Measurements from ENCODE around the gene RBM39.
A peak's percentile ranks its signal among the peaks of the same experiment; 100 is the strongest.

RBM39 gene

GRCh38 chr20:35669221-35669620 is 72.8 kb downstream of the RBM39 start:
- no peak for DNase-seq (ENCODE audit: low spot score)

DNA sequence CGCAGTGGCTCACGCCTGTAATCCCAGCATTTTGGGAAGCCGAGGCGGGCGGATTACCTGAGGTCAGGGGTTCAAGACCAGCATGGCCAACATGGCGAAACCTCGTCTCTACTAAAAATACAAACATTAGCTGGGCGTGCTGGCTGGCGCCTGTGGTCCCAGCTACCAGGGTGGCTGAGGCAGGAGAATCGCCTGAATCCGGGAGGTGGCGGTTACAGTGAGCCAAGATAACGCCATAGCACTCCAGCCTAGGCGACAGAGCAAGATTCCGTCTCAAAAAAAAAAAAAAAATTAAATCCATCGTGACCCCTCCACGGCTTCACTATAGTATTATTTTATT is 76.1 kb downstream of the RBM39 start:
- no peak for DNase-seq (ENCODE audit: low spot score)

DNA sequence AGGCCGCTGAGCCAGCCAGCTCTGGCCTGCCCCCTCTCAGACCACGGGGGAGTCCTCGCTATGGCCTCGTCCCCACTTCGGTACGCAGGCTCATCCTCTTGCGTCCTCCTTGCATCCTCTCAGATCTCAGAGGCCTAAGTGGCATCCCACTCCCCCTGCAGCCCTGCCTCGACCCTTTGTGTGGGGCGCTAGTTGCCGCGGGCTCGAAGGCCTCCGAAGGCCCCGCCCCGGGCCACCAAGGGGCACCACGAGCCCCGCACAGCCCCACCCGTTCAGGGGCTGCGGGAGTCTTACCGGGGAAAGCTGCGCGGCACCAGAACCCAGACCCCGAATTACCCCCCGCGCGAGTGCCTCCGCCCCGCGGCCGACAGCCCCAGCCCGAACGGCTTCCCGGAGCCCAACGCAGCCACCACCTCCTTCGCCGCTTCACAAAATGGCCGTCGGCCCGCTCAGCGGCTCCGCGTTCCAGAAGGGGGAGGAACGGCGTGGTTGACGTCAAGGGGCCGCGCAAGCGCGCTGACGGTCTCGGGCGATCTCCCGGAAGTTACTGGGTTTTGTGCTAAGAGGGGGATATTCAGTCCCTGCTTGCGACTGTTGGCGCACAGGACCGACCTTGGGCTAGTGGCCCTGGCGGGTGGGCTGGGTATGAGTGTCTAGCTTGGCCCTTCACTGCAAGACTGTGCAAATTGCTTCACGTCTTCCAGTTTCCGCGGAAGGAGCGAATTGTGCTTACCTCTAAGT is 77.4 kb downstream of the RBM39 start, which contains the start of the genes CPNE1 and RBM12:
CPNE1 (minus strand) TSS at position 435 of the 741 bp plus-strand sequence. CDS start 31,977 bp downstream, outside the sequence.
RBM12 (minus strand) TSS at position 435 of the 741 bp plus-strand sequence. CDS start 9,578 bp downstream, outside the sequence.
- DNase-seq (ENCODE audit: low spot score): peak; percentile 92

GRCh38 chr20:35663516-35664465 is 78.3 kb downstream of the RBM39 start:
- peak; percentile 37 for DNase-seq (ENCODE audit: low spot score)

GRCh38 chr20:35662551-35662950 is 79.5 kb downstream of the RBM39 start:
- no peak for DNase-seq (ENCODE audit: low spot score)

DNA sequence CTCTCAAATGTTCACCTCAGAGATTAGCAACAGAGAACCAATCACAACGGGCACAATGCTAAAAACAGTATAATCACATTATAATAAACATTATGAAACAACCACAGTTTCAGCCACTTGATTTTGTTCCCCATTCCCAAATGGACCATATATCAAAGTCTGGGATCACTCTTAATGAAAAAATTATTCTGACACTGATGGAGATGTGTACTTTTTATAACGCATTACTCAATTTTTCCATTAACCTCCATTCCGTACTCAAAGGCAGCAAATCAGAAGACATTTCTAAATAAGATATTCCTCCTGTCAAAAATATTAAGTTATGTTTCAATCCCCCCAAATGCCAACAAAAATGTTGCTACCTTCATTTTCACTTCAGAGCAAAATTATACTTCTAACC is 80.2 kb downstream of the RBM39 start:
- DNase-seq (ENCODE audit: low spot score): no peak

GRCh38 chr20:35661053-35661452 is 81.0 kb downstream of the RBM39 start:
- DNase-seq (ENCODE audit: low spot score): no peak

- DNase-seq (ENCODE audit: low spot score): no peak
Measured at GRCh38 chr20:35660122-35660937, 81.7 kb downstream of the RBM39 start.

DNA sequence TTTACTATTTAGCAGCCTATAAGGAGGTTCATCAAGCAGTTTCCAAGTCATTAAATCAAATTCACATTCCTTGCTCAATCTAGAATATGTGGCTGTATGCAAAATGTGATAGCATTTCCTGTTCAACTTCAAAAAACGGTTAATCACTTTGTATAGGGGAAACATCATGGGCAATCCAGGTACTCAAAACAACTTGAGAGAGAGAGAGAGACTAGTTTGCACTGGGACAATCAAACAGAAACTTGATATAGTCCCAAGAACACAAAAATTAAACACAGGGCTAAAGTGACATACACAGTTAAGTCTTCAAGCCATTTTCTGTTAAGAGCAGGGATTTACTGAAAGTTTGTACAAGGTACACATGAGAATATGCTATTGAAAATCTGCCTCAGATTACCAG is 84.8 kb downstream of the RBM39 start:
- DNase-seq (ENCODE audit: low spot score): no peak

DNA sequence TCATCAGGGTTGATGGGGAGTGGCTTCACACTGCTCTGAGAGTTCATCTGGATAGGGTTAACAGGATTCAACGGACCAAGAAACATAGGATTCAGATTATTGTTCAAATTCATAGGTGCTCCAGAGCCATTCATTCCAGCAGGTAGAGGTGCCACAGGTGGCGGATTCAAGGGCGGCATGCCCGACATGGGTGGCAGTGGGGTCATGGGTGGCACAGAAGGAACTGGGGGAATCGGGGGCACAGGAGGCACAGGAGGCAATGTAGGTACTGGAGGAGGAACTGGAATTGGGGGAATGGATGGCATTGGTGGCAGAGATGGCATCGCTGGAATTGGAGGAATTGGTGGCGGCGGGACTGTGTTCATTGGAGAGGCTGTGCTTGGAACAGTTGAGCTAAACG is 87.6 kb downstream of the RBM39 start:
- no peak for DNase-seq (ENCODE audit: low spot score)

- no peak for DNase-seq (ENCODE audit: low spot score)
Measured at GRCh38 chr20:35653893-35654292, 88.2 kb downstream of the RBM39 start.

Data from cerebellar cortex (tissue), 1 donor.